WERI-Rb-1 (cell line): ENCODE data around the gene SLAMF7.
"Not testable (repeated sequence)": the region's sequence is repeated elsewhere in the genome, so short reads cannot be mapped to it uniquely, and the experiment has no call there.

Experiments used
- DNase-seq: peaks from one replicate; pipeline ENCODE4 v3.0.0-alpha.2; 2020
- H3K27ac ChIP-seq: fragments of 250-450 bp; sonication (Bioruptor Pico); 2 replicates; pipeline ENCODE4 v1.5.1; 2020; ENCODE audit warnings: mild to moderate bottlenecking, moderate library complexity
- H3K27me3 ChIP-seq: fragments of 250-450 bp; sonication (Bioruptor Pico); 2 replicates; pipeline ENCODE4 v1.5.1; 2021; ENCODE audit warnings: mild to moderate bottlenecking, low read depth, moderate library complexity; ENCODE audit not compliant: insufficient read depth, severe bottlenecking
- H3K36me3 ChIP-seq: fragments of 250-450 bp; sonication (Bioruptor Pico); 2 replicates; pipeline ENCODE4 v1.5.1; 2020; ENCODE audit warnings: mild to moderate bottlenecking, moderate library complexity
- H3K4me3 ChIP-seq: 2 replicates; pipeline ENCODE4 v1.5.1; 2011; ENCODE audit warnings: low read depth, mild to moderate bottlenecking, control low read depth, low read length
- H3K9me3 ChIP-seq: fragments of 250-450 bp; sonication (Bioruptor Pico); 2 replicates; pipeline ENCODE4 v1.5.1; 2021; ENCODE audit warnings: mild to moderate bottlenecking, moderate library complexity; ENCODE audit not compliant: severe bottlenecking
- TF ChIP-seq, protein P1 (sequence below): IDR thresholded peaks from 2 replicates; pipeline ENCODE4 v1.5.1; 2011; ENCODE audit warnings: low read depth, mild to moderate bottlenecking, control low read depth, inconsistent platforms, low read length

SLAMF7 gene

DNA sequence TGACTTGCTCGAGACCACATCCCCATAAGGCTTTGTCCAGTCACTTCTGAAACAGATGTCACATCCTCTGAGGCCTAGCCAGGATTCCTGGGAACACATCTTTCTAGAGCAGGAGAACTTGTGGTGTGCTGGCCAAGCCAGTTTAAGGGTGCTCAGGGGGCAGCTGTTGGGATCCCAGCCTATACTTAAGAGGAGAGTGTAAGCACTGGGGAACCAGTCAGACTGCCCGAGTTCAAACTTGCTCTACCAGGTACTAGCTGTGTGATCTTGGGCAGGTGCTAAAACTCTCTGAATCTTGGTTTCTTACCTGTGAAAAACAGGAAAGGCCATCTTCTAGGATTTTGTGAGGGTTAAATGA lies 41.3 kb downstream of the SLAMF7 start:
- no peaks in the 10 kb centered on the region for H3K36me3 ChIP-seq
- peaks cover 11% of the 10 kb centered on the region for H3K9me3 ChIP-seq
- TF ChIP-seq, protein P1, sequence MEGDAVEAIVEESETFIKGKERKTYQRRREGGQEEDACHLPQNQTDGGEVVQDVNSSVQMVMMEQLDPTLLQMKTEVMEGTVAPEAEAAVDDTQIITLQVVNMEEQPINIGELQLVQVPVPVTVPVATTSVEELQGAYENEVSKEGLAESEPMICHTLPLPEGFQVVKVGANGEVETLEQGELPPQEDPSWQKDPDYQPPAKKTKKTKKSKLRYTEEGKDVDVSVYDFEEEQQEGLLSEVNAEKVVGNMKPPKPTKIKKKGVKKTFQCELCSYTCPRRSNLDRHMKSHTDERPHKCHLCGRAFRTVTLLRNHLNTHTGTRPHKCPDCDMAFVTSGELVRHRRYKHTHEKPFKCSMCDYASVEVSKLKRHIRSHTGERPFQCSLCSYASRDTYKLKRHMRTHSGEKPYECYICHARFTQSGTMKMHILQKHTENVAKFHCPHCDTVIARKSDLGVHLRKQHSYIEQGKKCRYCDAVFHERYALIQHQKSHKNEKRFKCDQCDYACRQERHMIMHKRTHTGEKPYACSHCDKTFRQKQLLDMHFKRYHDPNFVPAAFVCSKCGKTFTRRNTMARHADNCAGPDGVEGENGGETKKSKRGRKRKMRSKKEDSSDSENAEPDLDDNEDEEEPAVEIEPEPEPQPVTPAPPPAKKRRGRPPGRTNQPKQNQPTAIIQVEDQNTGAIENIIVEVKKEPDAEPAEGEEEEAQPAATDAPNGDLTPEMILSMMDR: no peak
- no peak overlapping the region for H3K4me3 ChIP-seq
- H3K27me3 ChIP-seq: peaks cover 91% of the 10 kb centered on the region
- DNase-seq: no peak
- H3K27ac ChIP-seq: no peak overlapping the region

DNA sequence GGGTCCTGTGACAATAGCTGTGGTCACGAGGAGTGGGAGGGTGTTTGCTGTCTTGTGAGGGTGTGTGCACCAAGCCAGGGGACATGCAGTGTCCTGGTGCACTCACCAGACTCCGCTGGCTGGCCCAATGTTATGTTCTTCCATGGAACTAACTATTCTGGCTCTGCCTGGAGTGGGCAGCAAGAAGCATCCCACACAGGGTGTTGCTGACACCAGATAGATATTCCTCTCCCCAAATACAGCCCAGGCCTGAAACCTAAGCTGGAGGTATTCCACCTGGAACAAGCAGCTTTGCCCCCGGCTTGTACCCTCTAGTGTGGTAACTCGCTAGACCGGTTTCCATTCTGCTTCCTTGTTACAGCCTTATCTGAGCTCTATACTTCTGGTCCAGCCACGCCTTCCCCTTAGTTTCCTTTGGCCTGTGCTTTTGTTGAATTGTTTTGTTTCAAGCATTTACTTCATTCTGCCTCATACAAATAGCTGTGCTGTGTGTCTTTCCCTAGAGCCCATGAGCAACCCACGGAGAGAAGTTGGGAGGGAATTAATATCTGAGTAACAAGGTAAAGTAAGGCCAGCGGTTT lies 42.2 kb downstream of the SLAMF7 start:
- H3K27me3 ChIP-seq: peaks cover 83% of the 10 kb centered on the region
- peaks cover 12% of the 10 kb centered on the region for H3K9me3 ChIP-seq
- H3K36me3 ChIP-seq: no peaks in the 10 kb centered on the region
- H3K27ac ChIP-seq: no peak overlapping the region
- DNase-seq: no peak
- no peak overlapping the region for H3K4me3 ChIP-seq
- TF ChIP-seq, protein P1: no peak

DNA sequence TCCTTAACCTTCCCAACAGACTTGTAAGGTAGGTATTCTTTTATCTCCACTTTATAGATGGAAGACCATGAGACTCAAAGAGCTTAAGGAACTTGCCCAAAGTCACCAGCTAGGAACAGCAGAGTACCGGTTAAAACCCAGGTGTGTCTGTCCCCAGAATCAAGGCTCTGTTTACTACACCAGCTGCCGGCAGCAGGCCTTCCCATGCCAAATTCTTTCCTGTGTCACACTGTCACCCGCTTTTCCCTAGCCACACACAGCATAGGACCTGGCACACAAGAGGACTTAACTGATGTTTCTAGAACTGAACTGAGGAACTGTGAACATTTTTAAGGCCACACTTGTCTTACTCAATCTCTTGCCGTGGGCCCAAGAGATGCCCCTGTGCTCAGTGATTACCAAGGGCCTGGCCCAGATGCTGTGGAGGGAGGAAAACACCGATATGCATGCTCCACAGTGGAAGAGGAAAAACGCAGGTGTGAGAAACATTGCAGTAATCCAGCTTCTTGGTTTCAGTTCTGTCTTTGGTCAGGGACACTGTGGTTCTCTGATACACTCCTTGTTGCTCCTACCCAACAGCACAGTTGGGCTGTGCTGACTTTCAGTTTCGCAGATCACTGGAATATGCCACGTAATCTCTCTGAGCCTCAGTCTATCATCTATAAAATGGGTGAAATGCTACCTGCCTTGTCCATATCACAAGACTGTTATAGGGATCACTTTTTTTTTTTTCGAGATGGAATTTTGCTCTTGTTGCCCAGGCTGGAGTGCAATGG lies 43.1 kb downstream of the SLAMF7 start:
- no peak for DNase-seq
- no peak overlapping the region for H3K27ac ChIP-seq
- TF ChIP-seq, protein P1: no peak

DNA sequence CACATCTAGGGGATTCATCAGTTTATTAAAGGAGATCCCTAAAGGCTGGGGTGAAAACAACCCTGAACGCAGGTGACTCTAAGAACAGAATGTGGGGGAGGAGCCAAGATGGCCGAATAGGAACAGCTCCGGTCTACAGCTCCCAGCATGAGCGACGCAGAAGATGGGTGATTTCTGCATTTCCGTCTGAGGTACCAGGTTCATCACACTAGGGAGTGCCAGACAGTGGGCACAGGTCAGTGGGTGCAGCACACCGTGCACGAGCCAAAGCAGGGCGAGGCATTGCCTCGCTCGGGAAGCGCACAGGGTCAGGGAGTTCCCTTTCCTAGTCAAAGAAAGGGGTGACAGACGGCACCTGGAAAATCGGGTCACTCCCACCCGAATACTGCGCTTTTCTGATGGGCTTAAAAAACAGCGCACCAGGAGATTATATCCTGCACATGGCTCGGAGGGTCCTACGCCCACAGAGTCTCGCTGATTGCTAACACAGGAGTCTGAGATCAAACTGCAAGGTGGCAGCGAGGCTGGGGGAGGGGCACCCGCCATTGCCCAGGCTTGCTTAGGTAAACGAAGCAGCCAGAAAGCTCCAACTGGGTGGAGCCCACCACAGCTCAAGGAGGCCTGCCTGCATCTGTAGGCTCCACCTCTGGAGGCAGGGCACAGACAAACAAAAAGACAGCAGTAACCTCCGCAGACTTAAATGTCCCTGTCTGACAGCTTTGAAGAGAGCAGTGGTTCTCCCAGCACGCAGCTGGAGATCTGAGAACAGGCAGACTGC lies 44.1 kb downstream of the SLAMF7 start:
- not testable (repeated sequence) for H3K36me3 ChIP-seq, H3K27ac ChIP-seq, H3K4me3 ChIP-seq, DNase-seq
- H3K9me3 ChIP-seq: peaks cover 17% of the 10 kb centered on the region
- H3K27me3 ChIP-seq: peaks cover 72% of the 10 kb centered on the region

More for the DNA sequence above, 43.1 kb downstream of the SLAMF7 start:
- H3K9me3 ChIP-seq: peaks cover 15% of the 10 kb centered on the region
- peaks cover 81% of the 10 kb centered on the region for H3K27me3 ChIP-seq
- H3K36me3 ChIP-seq: no peaks in the 10 kb centered on the region
- H3K4me3 ChIP-seq: no peak overlapping the region

DNA sequence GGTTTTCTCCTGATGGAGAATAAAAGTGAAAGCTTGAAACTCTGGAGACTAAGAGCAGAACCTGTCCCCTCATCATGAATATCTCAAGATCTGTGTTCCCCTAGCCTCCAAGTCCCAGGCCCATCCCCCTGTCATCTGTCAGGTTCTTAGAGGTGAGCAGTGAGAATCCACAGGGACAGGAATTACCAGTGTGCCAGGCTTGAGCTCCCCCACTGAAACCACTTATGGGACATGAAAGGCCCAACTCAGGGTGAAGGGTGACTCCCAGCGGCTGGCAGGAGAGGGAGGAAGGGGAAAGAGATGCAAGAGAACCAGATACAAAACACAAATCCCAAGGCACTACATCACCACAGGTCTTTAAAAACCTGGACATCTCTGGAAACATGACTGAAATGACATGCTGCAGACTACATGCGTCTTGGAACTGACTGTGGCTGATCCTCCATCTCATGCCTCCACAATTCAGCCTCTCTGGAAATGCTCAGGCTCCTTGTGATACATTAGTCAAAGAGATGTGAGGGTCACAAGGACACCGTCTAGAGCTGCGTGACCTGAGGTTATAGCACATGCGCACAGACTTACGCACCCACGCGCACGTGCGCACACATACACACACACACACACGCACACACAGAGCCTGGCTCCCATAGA lies 50.1 kb downstream of the SLAMF7 start:
- Histone ChIP-seq H3K9me3 (peaks cover 8% of the 10 kb centered on the region), H3K27me3 (peaks cover 70% of the 10 kb centered on the region), H3K4me3 (no peak overlapping the region), H3K36me3 (no peaks in the 10 kb centered on the region), H3K27ac (no peak overlapping the region)
- DNase-seq: no peak
- TF ChIP-seq, protein P1: no peak
